ENCODE results near the gene OSR1. TPM values are rescaled to one million over a fixed set of nuclear protein-coding genes. Genes with fewer than 3 reads are reported as not detected.

Gene OSR1
- total and polyA plus RNA-seq, 10 of the 15 experiments (the other 5 are each of a cell fraction or from before 2014, with no cell fraction given), result not detected

GRCh38 chr2:19362094-19362754, 3.8 kb upstream of the OSR1 start:
- no peaks in the 10 kb centered on the region for H3K79me2 ChIP-seq (ENCODE audit: control insufficient read depth, insufficient read depth, low read length)
- ChIA-PET RAD21 (ENCODE audit: unreplicated experiment) (no interaction called here), SMC1A (ENCODE audit: uncharacterized antibody, unreplicated experiment) (no interaction called here), CTCF (no interaction called here), POLR2A (no interaction called here)
- H3K36me3 ChIP-seq (ENCODE audit: control insufficient read depth in 2 of 2, insufficient read depth in 2 of 2, low read length in 1 of 2), result no peaks in the 10 kb centered on the region
- no peaks in the 10 kb centered on the region for H3K9me3 ChIP-seq (replicated peaks; ENCODE audit: control insufficient read depth, insufficient read depth, low read length)
- peak overlapping the region; percentile 64 for H3K4me3 ChIP-seq
- no TSS peak for BruUV-seq (replicated peaks)
- peak overlapping the region; percentile 81 for H3K4me2 ChIP-seq (ENCODE audit: control insufficient read depth, insufficient read depth)
- peaks cover 6% of the 10 kb centered on the region; the same call in 1 of the 2 replicates for H3K4me1 ChIP-seq (ENCODE audit: control insufficient read depth, insufficient read depth, low read length)
- in situ Hi-C loops (cut with MboI) (loop anchor here (10.0 kb wide), 1 partner anchor 837 kb away; no protein-coding TSS in a partner anchor), intact Hi-C loops (cut with micrococcal nuclease; ENCODE audit: unreplicated experiment) (loop anchor here (2.0 to 5.0 kb wide), 3 partner anchors 500 to 840 kb away; no protein-coding TSS in a partner anchor)
- H3K27me3 ChIP-seq (replicated peaks in 1 of 2; ENCODE audit: control insufficient read depth in 2 of 2, insufficient read depth in 2 of 2, low read length in 1 of 2), result peaks cover 26 to 56% of the 10 kb centered on the region in 2 experiments
- H3K27ac ChIP-seq (ENCODE audit: control insufficient read depth, insufficient read depth), result no peak overlapping the region
- no peak overlapping the region; the same call in 1 of the 2 replicates for H3K9ac ChIP-seq (ENCODE audit: control insufficient read depth, insufficient read depth, low read length)
- no peaks in the 10 kb centered on the region for H4K20me1 ChIP-seq (ENCODE audit: control insufficient read depth, insufficient read depth)
- FAIRE-seq (no peak), DNase-seq (ENCODE audit: low read depth, low spot score) (no peak), ATAC-seq (peak; percentile 50)
- peak overlapping the region; percentile 80 for H2AFZ ChIP-seq (ENCODE audit: control insufficient read depth, low read depth, low read length)
- under 1% methylated on average over 16 of the region's 16 CpGs for WGBS (ENCODE audit: insufficient coverage, insufficient replicate concordance, low lambda C conversion rate, missing lambda C conversion rate)
- TF ChIP-seq ZBTB40 (IDR thresholded peaks at IDR 0.05; ENCODE audit: borderline replicate concordance) (no peak), TAF1 (IDR thresholded peaks at IDR 0.05; ENCODE audit: borderline replicate concordance, low read depth, low read length) (no peak), EZH2 (IDR thresholded peaks at IDR 0.05; ENCODE audit: borderline replicate concordance, control insufficient read depth, low read depth, low read length) (peak; percentile 98; the same call in 1 of the 2 replicates), EP300 (IDR thresholded peaks at IDR 0.05; ENCODE audit: borderline replicate concordance in 1 of 2, control insufficient read depth in 1 of 2, low read depth in 2 of 2, low read length in 2 of 2) (no peak), MEF2A (IDR thresholded peaks at IDR 0.05; ENCODE audit: insufficient read depth, low read depth, low read length) (no peak), DPF2 (IDR thresholded peaks at IDR 0.05) (no peak), CHD2 (IDR thresholded peaks at IDR 0.05; ENCODE audit: borderline replicate concordance, low read depth, low read length) (no peak), MXI1 (IDR thresholded peaks at IDR 0.05; ENCODE audit: low read depth, low read length) (no peak), BRCA1 (IDR thresholded peaks at IDR 0.05; ENCODE audit: low read depth, low read length) (no peak), CREM (IDR thresholded peaks at IDR 0.05; ENCODE audit: low read depth) (no peak), BMI1 (IDR thresholded peaks at IDR 0.05; ENCODE audit: borderline replicate concordance) (peak; percentile 46; the same call in 1 of the 2 replicates), WRNIP1 (IDR thresholded peaks at IDR 0.05; ENCODE audit: borderline replicate concordance, low read depth, low read length) (no peak), PRDM15 (CRISPR knock-in tag; IDR thresholded peaks at IDR 0.05) (no peak), MTA3 (IDR thresholded peaks at IDR 0.05; ENCODE audit: borderline replicate concordance, low read length) (no peak), POLR2AphosphoS5 (IDR thresholded peaks at IDR 0.05; ENCODE audit: low read length) (no peak)
